ENCODE results near the gene SMIM9.
"Not testable (repeated sequence)": the region's sequence is repeated elsewhere in the genome, so short reads cannot be mapped to it uniquely, and the experiment has no call there.

SMIM9 gene

DNA sequence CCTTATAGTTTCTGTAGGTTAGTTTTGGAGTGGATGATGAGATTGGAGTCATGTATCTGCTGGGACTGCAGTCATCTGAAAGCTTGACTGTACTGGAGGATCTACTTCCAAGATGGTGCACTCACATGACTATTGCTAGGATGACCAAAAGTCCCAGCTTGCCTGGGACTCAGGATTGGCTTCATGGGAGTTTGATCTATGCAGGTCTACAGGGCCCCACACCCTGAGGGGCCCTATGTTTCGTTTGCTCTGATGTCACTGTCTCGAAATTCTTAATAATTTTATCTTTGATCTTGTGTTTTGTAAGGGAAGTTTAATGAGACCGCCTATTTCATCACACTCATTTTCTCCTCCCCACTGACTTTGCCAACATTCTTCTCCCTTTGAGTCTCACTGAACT is at the start of gene SMIM9:
TSS of gene SMIM9 (minus strand) at position 101 of the 400 bp plus-strand sequence. CDS start 3,806 bp downstream, outside the sequence.
- DNase-seq (ENCODE audit: low read depth): no peak

DNA sequence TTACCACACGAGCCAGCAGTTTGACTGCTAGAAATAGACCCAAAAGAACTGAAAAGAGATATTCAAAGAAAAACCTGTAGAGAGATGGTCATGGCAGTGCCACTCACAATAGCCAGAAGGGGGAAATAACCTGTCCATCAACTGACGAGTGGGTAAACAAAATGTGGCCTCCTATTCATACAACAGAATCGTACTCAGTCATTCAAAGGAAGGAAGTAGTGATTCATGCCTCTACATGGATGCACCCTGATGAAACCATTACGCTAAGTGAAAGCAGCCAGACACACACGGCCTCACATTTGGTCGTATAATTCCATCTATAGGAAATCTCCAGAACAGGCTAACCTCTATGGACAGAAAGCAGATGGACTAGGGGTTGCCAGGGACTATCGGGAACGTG is 49.6 kb upstream of the SMIM9 start:
- DNase-seq (ENCODE audit: low read depth): not testable (repeated sequence)

DNA sequence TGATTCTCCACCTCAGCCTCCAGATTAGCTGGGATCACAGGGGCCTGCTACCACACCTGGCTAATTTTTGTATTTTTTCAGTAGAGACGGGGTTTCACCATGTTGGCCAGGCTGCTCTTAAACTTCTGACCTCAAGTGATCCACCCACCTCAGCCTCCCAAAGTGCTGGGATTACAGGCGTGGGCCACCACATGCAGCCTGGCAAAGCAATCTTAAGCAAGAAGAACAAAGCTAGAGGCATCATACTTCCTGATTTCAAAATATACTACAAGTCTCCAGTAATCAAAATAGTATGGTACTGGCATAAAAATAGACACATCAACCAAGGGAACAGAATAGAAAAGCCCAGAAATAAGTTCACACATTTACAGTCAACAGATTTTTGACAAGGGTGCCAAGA is 38.9 kb upstream of the SMIM9 start:
- no peak for DNase-seq (ENCODE audit: low read depth)

DNA sequence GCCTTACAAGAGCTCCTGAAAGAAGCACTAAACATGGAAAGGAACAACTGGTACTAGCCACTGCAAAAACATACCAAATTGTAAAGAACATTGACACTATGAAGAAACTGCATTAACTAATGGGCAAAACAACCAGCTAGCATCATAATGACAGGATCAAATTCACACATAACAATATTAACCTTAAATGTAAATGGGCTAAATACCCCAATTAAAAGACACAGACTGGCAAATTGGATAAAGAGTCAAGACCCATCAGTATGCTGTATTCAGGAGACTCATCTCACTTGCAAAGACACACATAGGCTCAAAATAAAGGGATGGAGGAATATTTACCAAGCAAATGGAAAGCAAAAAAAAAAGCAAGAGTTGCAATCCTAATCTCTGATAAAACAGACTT is 34.1 kb upstream of the SMIM9 start:
- DNase-seq (ENCODE audit: low read depth): not testable (repeated sequence)

DNA sequence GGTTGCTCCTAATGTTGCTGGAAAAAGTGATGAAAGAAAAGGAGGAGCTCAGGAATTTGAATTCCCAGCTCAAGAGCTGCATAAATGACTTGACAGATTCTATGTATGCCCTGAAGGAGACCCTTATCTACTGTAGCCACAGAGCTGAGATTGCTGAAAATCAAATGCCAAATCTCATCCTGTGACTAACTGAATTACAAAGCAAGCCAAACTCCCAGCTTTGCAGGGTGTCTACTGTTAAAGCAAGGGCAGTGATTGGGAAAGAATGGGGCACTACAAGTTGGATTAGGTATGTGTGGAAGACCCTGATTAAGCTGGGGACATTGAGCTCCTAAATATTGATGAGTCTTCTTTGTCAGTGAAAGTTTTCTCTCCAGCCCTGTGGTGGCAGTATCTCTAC is 20.8 kb upstream of the SMIM9 start:
- DNase-seq (ENCODE audit: low read depth): no peak

DNA sequence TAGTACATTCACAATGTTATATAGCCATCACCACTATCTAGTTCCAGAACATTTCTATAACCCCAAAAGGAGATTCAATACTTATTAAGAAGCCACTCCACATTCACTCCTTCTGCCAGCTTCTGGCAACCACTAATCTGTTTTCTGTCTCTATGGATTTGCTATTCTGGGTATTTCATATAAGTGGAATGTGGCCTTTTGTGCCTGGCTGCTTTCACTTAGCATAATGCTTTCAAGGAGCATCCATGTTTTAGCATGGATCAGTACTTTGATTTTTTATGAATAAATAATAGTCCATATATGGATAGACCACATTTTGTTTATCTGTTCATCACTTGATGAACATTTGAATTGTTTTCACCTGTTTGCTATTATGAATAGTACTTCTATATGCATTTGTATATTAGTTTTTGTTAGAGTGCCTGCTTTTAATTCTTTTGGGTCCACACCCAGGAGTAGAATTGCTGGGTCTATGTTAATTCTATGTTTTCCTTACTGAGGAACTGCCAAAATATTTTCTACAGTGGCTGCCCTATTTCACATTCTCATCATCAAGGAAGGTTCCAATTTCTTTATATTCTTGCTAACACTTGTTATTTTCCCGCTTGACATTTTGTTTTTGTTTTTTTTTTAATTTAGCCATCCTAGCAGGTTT is 16.6 kb upstream of the SMIM9 start:
- no peak for DNase-seq (ENCODE audit: low read depth)

DNA sequence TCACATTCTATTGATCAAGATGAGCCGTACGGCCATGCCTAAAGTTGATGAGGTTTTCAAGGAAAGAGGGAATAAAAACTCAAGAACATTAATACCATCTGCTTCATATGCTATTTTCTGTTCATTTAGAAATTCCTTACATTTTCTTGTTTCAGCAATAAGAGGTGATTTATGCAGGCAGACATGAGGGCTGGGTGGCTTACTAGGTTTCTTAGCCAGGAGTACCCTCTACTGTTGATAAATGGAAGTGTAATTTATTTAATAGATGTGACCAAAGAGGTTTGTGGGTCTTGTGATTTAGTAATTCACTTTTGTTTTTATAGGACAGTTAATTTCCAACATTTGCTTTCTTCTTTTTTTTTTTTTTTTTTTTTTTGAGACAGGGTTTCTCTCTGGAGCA is 6.4 kb upstream of the SMIM9 start:
- no peak for DNase-seq (ENCODE audit: low read depth)

DNA sequence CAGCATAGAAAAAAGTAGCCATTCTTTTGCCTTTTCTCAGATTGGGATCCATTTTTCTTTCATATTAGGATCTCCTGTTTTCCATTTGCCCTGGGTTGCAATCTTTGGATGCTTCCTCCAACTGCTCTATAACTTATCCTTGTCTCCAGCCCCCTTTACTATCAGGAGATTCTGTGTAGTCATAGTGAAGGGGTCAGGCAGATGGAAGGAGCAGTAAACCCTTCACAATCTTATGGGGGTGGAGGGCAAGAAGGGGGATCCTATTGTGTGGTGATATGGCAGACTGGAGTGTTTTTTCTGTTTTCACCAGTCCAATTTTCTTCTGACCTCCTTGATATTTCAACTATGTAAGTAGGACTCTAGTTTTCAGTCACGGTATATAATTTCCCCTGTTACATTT is 1.7 kb upstream of the SMIM9 start:
- DNase-seq (ENCODE audit: low read depth): no peak

DNA sequence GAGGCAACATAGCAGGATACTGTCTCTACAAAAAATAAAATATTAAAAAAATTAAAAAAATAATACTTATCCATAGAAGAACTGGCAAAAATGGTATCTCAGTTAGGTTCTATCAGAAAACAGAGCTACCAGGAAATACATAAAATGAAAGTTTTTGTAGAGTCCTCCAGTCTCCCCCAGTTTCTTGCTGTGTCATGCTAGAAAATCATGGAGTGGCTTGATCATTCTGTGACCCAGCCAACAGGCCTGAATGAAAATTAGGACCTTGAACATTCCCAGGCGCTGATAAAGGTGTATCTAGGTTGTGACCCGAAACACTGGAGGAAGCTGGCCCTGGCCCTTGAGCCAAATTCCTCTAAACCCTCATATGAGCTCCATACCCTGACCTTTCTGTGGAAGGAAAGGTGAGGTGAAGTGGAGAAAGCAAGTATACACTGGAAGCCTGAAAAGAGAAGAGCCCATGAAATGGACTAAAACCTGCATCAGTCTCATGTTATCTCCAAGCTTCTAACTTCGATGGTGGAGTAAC is 652 bp downstream of the SMIM9 start:
- no peak for DNase-seq (ENCODE audit: low read depth)

DNA sequence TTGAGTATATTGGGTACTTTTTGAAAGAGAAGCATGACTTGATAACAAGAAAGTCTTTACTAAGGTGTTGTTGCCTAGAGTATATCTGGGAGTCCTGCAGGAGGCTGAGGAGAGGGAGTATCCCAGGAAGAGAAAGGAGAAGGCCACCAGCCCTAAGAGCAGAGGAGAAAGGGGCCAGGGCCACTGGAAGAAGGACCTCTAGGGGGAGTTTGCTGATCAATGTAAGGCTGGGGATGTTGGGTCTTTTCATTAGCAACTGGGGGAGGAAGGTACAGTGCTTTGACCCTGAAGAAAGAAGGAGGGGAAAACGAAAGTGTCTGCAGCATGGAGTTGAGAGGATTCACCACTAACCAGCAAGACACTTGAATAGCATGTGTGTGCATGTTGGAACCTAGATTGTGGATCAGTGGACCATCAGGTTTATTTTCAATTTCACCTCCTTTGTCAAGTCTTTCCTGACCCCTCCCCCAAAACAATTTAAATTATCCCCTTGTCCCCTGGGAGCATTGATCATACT is 4.5 kb downstream of the SMIM9 start:
- DNase-seq (ENCODE audit: low read depth): no peak

DNA sequence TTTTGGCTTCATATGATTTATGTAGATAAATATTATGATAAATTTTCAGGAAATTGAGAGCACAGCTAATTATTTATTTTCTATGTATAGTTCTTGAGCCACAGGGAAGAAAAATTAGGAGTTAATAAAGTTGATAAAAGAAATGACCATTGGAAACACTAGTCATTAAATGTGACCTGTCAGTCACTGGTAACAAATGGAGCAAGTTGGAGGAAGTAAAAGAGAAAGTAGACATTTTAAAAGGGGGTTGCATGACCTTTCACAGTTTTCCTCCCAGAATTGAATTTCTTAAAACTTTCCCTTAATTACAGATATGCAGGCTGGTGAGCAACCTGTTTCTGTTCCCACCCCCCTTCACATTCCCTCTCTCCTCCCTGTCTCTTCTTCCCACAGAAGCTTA is 5.3 kb downstream of the SMIM9 start:
- DNase-seq (ENCODE audit: low read depth): no peak

DNA sequence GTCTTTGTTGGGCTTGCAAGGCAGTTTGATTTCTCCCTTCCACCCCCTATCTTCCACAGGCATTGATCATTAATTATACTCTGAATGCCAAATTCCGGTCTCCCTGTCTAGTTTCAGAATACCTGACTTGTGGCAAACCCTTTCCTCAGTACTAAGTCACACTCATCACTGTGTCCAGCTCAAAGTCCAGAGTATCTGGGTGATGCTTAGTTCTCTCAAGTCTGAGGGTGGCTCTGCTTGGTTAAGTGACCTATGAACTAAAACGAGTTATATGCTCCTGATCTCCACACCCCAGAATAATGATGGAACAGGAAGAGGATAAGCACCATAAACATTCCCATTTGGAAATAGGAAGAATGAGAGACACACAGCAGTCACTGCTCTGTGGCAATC is 6.5 kb downstream of the SMIM9 start:
- no peak for DNase-seq (ENCODE audit: low read depth)

DNA sequence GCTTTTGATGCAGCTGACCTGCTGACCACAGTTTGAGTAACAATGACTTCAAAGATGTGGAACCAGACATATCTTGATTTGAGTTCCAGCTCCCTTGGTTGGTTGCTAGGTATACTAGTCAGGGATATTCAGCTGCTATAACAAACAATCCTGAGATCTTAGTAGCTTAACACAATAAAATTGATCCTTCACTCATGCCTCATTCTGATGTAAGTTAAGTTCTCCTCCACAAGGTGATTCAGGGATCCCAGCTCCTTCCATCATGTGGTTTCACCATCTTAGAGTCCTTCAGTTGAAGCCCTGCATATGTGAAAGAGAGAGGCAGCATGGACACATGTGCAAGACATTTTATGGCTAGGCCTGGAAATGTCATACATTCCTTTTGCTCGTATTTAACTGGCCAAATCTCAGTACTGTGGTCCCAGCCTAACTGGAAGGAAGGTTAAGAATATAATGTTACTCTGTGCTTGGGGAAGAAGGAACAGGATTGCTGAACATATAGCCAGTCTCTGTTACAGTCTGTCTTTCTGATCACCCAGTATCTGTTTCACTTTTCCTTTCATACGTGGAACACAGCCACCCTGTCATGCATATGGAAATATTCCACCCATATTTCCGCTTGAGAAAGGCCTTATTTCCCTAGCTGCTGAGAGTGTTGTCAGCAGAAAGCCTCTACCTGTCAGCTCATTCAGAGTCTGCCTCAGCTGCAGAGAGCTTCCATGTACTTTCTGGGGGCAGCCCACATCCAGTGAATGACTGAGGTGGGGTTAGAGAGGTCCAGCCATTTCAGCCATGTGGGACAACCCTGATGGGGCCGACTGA is 7.1 kb downstream of the SMIM9 start:
- DNase-seq (ENCODE audit: low read depth): no peak

DNA sequence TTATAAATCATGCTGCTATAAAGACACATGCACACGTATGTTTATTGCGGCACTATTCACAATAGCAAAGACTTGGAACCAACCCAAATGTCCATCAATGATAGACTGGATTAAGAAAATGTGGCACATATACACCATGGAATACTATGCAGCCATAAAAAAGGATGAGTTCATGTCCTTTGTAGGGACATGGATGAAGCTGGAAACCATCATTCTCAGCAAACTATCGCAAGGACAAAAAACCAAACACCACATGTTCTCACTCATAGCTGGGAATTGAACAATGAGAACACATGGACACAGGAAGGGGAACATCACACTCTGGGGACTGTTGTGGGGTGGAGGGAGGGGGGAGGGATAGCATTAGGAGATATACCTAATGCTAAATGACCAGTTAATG is 8.9 kb downstream of the SMIM9 start:
- DNase-seq (ENCODE audit: low read depth): not testable (repeated sequence)

DNA sequence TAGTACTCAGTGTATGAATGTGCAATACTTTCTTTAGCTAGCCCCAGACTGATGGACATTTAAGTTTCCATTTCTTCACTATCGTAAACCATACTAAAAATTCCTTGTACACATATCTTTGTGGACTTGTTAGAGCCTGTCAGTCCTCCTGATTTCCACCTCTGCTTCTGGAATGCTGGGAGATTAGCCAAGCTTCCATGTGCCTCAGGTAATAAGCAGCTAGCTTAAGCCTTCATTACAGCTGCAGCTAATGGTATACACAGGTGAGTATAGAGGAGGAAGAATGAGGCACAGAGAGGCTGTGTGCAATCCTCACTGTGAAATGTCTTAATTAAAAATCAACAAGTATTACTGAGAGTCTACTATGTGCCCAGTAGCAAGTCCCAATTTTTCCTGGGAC is 9.8 kb downstream of the SMIM9 start:
- no peak for DNase-seq (ENCODE audit: low read depth)

DNA sequence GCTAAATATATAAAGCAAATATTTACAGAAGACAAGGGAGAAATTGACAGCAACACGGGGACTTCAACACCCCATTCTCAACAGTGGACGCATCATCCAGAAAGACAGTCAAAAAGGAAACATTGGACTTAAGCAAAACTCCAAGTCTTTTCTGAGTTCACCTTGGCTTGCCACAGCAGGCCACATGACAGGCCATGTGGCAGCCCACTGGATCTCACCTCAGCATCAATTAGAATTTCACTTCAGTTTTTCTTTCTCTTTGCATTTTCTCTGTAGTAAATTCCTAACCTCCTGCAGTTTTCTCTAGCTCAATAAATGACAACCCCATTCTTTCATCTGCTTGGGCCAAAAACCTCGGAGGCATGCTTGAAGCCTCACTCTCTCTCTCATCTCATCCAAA is 12.4 kb downstream of the SMIM9 start:
- no peak for DNase-seq (ENCODE audit: low read depth)

DNA sequence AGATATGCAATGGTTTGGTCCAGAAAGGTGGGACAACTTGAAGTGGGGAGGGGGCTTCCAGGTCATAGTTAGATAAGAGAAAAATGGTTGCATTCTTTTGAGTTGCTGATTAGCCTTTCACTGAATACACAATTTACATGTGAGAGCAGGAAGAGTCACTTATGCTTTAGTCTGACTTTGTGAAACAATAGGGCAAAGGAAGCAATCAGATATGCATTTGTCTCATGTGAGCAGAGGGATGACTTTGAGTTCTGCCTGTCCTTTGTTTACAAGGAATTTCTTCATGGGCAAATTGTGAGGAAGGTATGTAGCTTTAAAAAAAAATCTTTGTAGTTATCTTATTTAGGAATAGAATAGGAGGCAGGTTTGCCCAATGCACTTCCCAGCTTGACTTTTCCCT is 12.9 kb downstream of the SMIM9 start:
- DNase-seq (ENCODE audit: low read depth): no peak

DNA sequence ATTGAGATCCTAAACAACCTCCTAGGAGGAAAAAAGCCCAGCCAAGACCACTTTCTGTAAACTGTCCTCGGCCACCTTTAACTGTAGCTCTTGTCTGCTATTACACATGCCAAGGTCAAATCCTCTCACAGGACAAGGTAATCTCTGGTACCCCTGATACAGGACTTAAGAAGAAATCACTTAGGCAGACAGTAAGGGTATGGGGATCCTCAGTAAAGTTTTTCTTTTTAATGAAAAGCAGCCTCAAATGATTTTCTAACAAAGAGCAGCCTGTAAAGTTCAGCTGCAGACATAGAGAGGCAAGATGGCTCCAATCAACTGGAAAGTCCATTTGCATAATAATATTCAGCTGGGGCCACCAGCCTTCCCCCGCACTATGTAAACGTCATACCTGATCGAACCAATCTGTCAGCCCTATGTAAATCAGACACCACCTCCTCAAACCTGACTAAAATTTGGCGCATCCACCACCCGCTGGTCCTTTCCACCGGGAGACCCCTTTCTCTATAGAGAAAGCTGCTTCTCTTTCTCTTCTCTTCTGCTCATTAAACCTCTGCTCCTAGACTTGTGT is 14.6 kb downstream of the SMIM9 start:
- no peak for DNase-seq (ENCODE audit: low read depth)

DNA sequence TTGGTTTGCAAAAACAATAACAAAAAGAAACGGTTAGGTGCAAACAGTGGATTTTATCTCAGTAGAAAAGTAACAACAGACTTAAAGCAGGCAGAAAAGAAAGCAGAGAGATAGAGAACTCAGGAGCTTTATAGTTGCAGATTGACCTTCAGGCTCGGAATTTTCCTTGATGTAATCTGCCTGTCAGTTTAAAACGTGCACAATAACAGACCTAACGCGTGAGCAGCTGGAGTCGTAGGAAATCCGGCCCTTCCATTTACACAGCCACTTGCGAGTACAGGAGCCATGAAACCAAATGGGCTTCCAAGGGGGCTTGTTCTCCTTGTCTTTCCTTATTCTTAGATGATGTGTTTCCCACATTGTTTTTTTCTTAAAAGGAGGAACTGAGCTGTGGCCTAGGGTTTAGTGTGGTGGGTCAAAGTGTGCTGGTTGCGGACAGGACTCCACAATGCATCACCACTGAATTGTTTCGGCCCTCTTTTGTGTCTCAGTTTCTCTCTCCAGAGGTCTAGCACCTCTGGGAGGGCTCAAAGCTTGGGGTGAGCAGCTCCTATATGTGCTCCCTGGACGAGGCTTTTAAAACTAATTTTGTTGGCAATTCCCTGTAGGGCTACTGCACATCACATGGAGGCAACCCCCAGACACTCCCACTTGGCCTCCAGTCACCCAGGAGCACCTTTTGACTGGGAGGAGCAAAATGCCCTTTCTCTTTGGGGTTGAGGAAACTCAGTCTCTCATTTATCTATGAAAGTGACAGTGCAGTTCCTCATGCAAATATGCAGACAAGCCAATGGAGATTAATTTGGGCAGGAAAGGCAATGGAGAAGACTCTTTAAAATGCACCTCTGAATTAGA is 15.3 kb downstream of the SMIM9 start:
- DNase-seq (ENCODE audit: low read depth): no peak

DNA sequence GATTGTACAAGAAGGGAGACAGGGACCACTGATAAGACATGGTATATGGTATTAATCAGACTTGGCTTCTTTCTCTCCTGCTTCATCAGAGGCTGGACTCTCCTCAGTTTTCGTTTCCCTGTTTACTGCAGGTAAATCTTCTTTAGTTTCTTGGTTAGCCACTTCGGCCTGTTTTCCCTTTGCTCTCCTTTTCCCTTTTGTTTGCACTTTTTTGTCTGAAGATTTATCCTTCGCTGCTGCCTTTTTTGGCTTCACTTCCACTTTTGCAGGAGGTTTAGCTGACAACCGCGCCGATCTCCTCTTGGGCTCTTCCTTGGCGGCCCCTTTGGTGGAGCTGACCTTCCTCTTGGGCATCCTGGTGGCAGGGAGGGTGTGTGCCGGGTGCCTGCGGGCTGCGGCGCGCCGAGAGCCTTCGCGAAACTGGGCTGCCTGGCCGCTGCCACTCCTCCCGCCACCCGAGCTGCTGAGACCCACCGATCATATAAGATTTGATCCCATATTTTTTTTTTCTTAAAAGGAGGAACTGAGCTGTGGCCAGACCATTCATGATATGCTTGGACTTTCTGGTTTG is 17.3 kb downstream of the SMIM9 start:
- DNase-seq (ENCODE audit: low read depth): not testable (repeated sequence)

DNA sequence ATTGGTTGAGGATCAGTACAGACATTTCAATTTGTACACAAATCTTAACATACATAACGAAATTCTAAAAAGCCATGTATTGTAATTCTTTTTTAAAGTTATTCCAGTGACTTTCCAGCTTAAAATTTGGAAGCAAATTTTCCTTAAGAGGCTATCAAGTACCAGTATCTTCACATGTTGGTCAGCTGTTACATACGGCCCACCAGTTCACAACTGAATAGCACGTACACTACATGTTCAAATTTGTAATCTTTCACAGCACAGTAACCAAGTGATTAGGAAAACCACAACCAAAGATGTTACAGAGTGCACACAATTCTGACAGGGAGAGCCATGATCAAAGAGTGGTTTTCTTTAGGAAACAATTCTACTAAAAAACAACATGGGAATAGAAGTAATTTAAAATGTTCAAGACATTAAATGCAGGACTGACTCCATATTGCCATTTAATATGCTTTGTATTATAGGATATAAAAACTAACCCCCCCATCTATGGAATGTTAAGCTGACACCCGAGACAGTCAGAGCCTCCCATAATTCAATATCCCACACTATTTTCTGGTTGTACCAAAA is 18.1 kb downstream of the SMIM9 start:
- not testable (repeated sequence) for DNase-seq (ENCODE audit: low read depth)

Measured in stimulated activated CD8-positive, alpha-beta memory T cell treated with anti-CD3 and anti-CD28 coated beads, Interleukin-4, amount 100 ng/mL, for 24 hours (primary cell).